Liver (tissue), 9 donors: ENCODE data around the gene PELI1. TPM values are rescaled to one million over a fixed set of nuclear protein-coding genes. Genes with fewer than 3 reads are reported as not detected.

Source experiments
- DNase-seq: peaks from one replicate; pipeline ENCODE4 v3.0.0-alpha.2; 2017; ENCODE audit warnings: low spot score
- H3K27ac ChIP-seq, 2 donors: one replicate each; pipeline ENCODE4 v1.7.0; 2013; ENCODE audit warnings: inconsistent platforms in 2 of 2, low read length in 2 of 2, control low read depth in 1 of 2, low read depth in 1 of 2, mild to moderate bottlenecking in 1 of 2
- H3K27me3 ChIP-seq, 4 donors: one replicate each; pipeline versions ENCODE4 v1.6.1 to v1.7.0; 2013; ENCODE audit warnings: low read length in 3 of 4, inconsistent platforms in 1 of 4, mild to moderate bottlenecking in 1 of 4, moderate library complexity in 1 of 4; ENCODE audit not compliant: control insufficient read depth in 4 of 4, insufficient read depth in 4 of 4
- H3K36me3 ChIP-seq, 4 donors: one replicate each; pipeline versions ENCODE4 v1.6.1 to v1.7.0; 2013; ENCODE audit warnings: low read length in 3 of 4, mild to moderate bottlenecking in 3 of 4, low read depth in 1 of 4, moderate library complexity in 1 of 4; ENCODE audit not compliant: control insufficient read depth in 4 of 4, insufficient read depth in 3 of 4
- H3K4me1 ChIP-seq, 4 donors: one replicate each; pipeline versions ENCODE4 v1.6.1 to v1.7.0; 2013; ENCODE audit warnings: low read length in 3 of 4, mild to moderate bottlenecking in 3 of 4, moderate library complexity in 1 of 4; ENCODE audit not compliant: control insufficient read depth in 4 of 4, insufficient read depth in 4 of 4
- H3K4me3 ChIP-seq, 3 donors: one replicate each; pipeline versions ENCODE4 v1.6.1 to v1.7.0; 2013; ENCODE audit warnings: low read length in 3 of 3, control low read depth in 1 of 3, low read depth in 1 of 3, mild to moderate bottlenecking in 1 of 3
- H3K9ac ChIP-seq, 2 donors: one replicate each; pipeline ENCODE4 v1.7.0; 2013; ENCODE audit warnings: low read length in 2 of 2, mild to moderate bottlenecking in 2 of 2, moderate library complexity in 2 of 2, control low read depth in 1 of 2, low read depth in 1 of 2
- H3K9me3 ChIP-seq, 4 donors: one replicate each; pipeline versions ENCODE4 v1.6.1 to v1.7.0; 2013; ENCODE audit warnings: low read length in 3 of 4; ENCODE audit not compliant: control insufficient read depth in 4 of 4
- ATF3 ChIP-seq: IDR thresholded peaks from 2 replicates; pipeline ENCODE4 v1.6.1; 2016; ENCODE audit warnings: antibody characterized with exemption
- CTCF ChIP-seq: fragments of 150-350 bp; IDR thresholded peaks from 2 replicates; pipeline ENCODE4 v1.5.1; 2017; ENCODE audit warnings: improper control_type of control experiment, low read depth, low read length; ENCODE audit not compliant: missing input control
- EGR1 ChIP-seq, 2 donors: IDR thresholded peaks; 2 replicates each; pipeline ENCODE4 v1.6.1; 2016 to 2018; ENCODE audit warnings: antibody characterized with exemption in 2 of 2, low read depth in 2 of 2
- FOXA1 ChIP-seq: IDR thresholded peaks from 2 replicates; pipeline ENCODE4 v1.6.1; 2016; ENCODE audit warnings: antibody characterized with exemption
- FOXA2 ChIP-seq: IDR thresholded peaks from 2 replicates; pipeline ENCODE4 v1.6.1; 2016; ENCODE audit warnings: antibody characterized with exemption
- GABPA ChIP-seq, 2 donors: IDR thresholded peaks in 1 of 2; conservative IDR thresholded peaks in 1 of 2; 2 replicates each; pipeline ENCODE4 v1.6.1; 2016; ENCODE audit warnings: antibody characterized with exemption in 2 of 2, mild to moderate bottlenecking in 1 of 2, moderate library complexity in 1 of 2
- HNF4A ChIP-seq, 2 donors: conservative IDR thresholded peaks; 2 replicates each; pipeline ENCODE4 v1.6.1; 2016; ENCODE audit warnings: antibody characterized with exemption in 2 of 2, mild to moderate bottlenecking in 2 of 2
- HNF4G ChIP-seq: IDR thresholded peaks from 2 replicates; pipeline ENCODE4 v1.6.1; 2016; ENCODE audit warnings: antibody characterized with exemption
- JUND ChIP-seq, 2 donors: IDR thresholded peaks; 2 replicates each; pipeline ENCODE4 v1.6.1; 2016; ENCODE audit warnings: antibody characterized with exemption in 2 of 2
- NR2F2 ChIP-seq: IDR thresholded peaks from 2 replicates; pipeline ENCODE4 v1.6.1; 2016; ENCODE audit warnings: antibody characterized with exemption
- RAD21 ChIP-seq, 2 donors: IDR thresholded peaks; 2 replicates each; pipeline ENCODE4 v1.6.1; 2016; ENCODE audit warnings: antibody characterized with exemption in 2 of 2, mild to moderate bottlenecking in 2 of 2
- REST ChIP-seq: IDR thresholded peaks from 2 replicates; pipeline ENCODE4 v1.6.1; 2016; ENCODE audit warnings: antibody characterized with exemption, mild to moderate bottlenecking
- RXRA ChIP-seq, 2 donors: IDR thresholded peaks; 2 replicates each; pipeline ENCODE4 v1.6.1; 2017 to 2018; ENCODE audit warnings: antibody characterized with exemption in 2 of 2, mild to moderate bottlenecking in 1 of 2
- SP1 ChIP-seq: IDR thresholded peaks from 2 replicates; pipeline ENCODE4 v1.6.1; 2018; ENCODE audit warnings: antibody characterized with exemption, mild to moderate bottlenecking
- TAF1 ChIP-seq: conservative IDR thresholded peaks from 2 replicates; pipeline ENCODE4 v1.6.1; 2016; ENCODE audit warnings: antibody characterized with exemption, mild to moderate bottlenecking
- YY1 ChIP-seq: IDR thresholded peaks from 2 replicates; pipeline ENCODE4 v1.6.1; 2016; ENCODE audit warnings: antibody characterized with exemption, mild to moderate bottlenecking
- ZBTB33 ChIP-seq: IDR thresholded peaks from 2 replicates; pipeline ENCODE4 v1.6.1; 2016; ENCODE audit warnings: antibody characterized with exemption
- WGBS: extraction: QIAGEN DNeasy Blood & Tissue Kit; methylation state at CpG from one replicate; pipeline ENCODE4 v1.1.7; 2013; 5-methylcytosine and 5-hydroxymethylcytosine counted together
- polyA plus RNA-seq, 2 donors: library from polyadenylated mRNA; stranded (reverse) in 1 of 2; unstranded in 1 of 2; fragments of 200-250 nt in 1 of 2; fragments of >200 nt in 1 of 2; fragmentation: Nextera tagmentation in 1 of 2; extraction: Ambion mirVana in 1 of 2; gene quantifications; one replicate each; pipeline versions ENCODE4 v1.2.1 to v1.2.3, GENCODE V29; 2013 to 2015
- total RNA-seq, 2 donors: library from RNA; depleted of rRNA; stranded (reverse); fragments of >200 nt; gene quantifications; one replicate each; pipeline ENCODE4 v1.2.3, GENCODE V29; 2014
- TF ChIP-seq, protein P1 (sequence below): IDR thresholded peaks from 2 replicates; pipeline ENCODE4 v1.6.1; 2016; ENCODE audit warnings: antibody characterized with exemption
- donor health status: healthy.
- donor health status: healthy.
- donor health status: healthy.
- donor health status: healthy.
- donor health status: healthy.

The PELI1 gene
- total and polyA plus RNA-seq, 4 donors: 4.5 to 21.3 (median 7.4) TPM

DNA sequence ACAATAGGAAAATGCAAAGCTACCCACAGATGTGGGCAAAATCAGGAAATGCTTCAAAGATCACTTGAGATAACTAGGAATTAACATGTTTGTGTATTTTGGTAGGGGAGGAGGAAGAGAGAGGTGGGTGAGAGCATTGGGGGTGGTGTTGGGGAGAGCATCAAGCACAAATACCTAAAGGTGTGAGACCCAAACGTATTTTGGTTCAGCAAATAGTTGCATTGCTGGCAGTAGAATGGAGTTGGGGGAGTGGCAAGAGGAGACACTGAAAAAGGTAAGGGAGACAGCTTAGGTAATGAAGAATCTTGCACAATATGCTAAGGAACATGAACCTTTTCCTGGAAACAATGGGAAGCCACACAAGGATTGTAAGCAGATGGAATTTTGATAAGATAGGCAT lies 1.5 kb upstream of the PELI1 start:
- no peak overlapping the region for H3K9ac ChIP-seq
- no peaks in the 10 kb centered on the region for H3K9me3 ChIP-seq
- H3K27me3 ChIP-seq: no peaks in the 10 kb centered on the region
- TF ChIP-seq GABPA (IDR thresholded peaks at IDR 0.05 in 1 of 2, conservative IDR thresholded peaks at IDR 0.05 in 1 of 2) (no peak), TAF1 (no peak), HNF4G (no peak), FOXA1 (no peak), CTCF (no peak), YY1 (no peak), RXRA (IDR thresholded peaks at IDR 0.05) (no peak), NR2F2 (no peak), FOXA2 (no peak), EGR1 (IDR thresholded peaks at IDR 0.05; ENCODE audit: low read depth in 2 of 2) (no peak), JUND (IDR thresholded peaks at IDR 0.05) (no peak), RAD21 (IDR thresholded peaks at IDR 0.05) (no peak), ATF3 (no peak)
- TF ChIP-seq, protein P1, sequence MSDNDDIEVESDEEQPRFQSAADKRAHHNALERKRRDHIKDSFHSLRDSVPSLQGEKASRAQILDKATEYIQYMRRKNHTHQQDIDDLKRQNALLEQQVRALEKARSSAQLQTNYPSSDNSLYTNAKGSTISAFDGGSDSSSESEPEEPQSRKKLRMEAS: no peak
- WGBS: 59% methylated on average over 1 of the region's 1 CpG
- H3K4me1 ChIP-seq: peaks cover 0 to 13% (median 2%) of the 10 kb centered on the region in 4 donors
- H3K36me3 ChIP-seq: no peaks in the 10 kb centered on the region
- H3K27ac ChIP-seq: no peak overlapping the region
- H3K4me3 ChIP-seq: no peak overlapping the region
- no peak for DNase-seq

DNA sequence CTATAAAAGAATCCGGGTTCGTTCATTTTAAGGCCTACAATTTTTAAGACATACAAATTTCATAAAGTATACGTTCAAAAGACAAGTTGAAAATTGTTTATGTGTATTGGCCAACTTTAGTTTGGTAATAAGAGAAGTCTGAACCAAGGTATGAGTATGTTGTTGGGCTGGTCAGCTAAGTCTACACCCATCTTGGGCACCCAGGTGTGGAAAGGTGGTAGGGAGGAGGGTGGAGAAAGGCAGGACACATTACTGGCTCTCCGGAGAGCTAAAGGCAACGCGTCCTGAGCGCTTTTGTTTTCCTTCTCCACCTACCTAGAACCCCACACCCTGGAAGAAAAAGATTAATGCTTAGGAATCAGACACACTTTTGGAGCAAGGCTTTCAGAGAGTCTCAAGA lies 899 bp upstream of the PELI1 start:
- Histone ChIP-seq H3K27ac (no peak overlapping the region), H3K4me3 (no peak overlapping the region), H3K9ac (no peak overlapping the region), H3K4me1 (peaks cover 0 to 13% (median 2%) of the 10 kb centered on the region in 4 donors), H3K27me3 (no peaks in the 10 kb centered on the region), H3K36me3 (no peaks in the 10 kb centered on the region), H3K9me3 (no peaks in the 10 kb centered on the region)
- TF ChIP-seq FOXA1 (no peak), RXRA (IDR thresholded peaks at IDR 0.05) (no peak), RAD21 (IDR thresholded peaks at IDR 0.05) (no peak), GABPA (IDR thresholded peaks at IDR 0.05 in 1 of 2, conservative IDR thresholded peaks at IDR 0.05 in 1 of 2) (no peak), SP1 (no peak), HNF4G (no peak), REST (no peak), ATF3 (no peak), TAF1 (no peak), FOXA2 (no peak), JUND (IDR thresholded peaks at IDR 0.05) (no peak), HNF4A (conservative IDR thresholded peaks at IDR 0.05) (no peak), ZBTB33 (no peak), NR2F2 (no peak), CTCF (no peak), EGR1 (IDR thresholded peaks at IDR 0.05; ENCODE audit: low read depth in 2 of 2) (no peak), YY1 (no peak)
- TF ChIP-seq, protein P1: no peak
- 98% methylated on average over 7 of the region's 7 CpGs for WGBS
- DNase-seq: no peak
